ENCODE data around the gene PARN.

- no peak for TF ChIP-seq CTCF (IDR thresholded peaks at IDR 0.05)
- no peak for TF ChIP-seq POLR2A (IDR thresholded peaks at IDR 0.05)
Measured at GRCh38 chr16:14514967-14515366, 115.1 kb downstream of the PARN start.
